C1 segment of cervical spinal cord (tissue), 14 donors: Measurements from ENCODE around the gene CCNI2.

Experiments
- DNase-seq, 14 donors: peaks; one replicate each; lab custom pipeline; 2025; lab: John Stamatoyannopoulos, UW

The CCNI2 gene

GRCh38 chr5:132764671-132765238, 17.5 kb downstream of the CCNI2 start:
- no peak for DNase-seq

- no peak for DNase-seq
Measured at GRCh38 chr5:132765311-132766019, 18.2 kb downstream of the CCNI2 start.

GRCh38 chr5:132766020-132766805, 19.0 kb downstream of the CCNI2 start:
- DNase-seq: no peak

- DNase-seq: no peak
Measured at GRCh38 chr5:132766806-132767055, 19.5 kb downstream of the CCNI2 start.

- DNase-seq: peak in 3 of 14 donors; percentile 36 to 57 (median 39)
Measured at GRCh38 chr5:132767150-132767549, 19.9 kb downstream of the CCNI2 start.

- DNase-seq: no peak
Measured at GRCh38 chr5:132768485-132768868, 21.3 kb downstream of the CCNI2 start.

GRCh38 chr5:132770476-132771159, 23.4 kb downstream of the CCNI2 start:
- peak in 3 of 14 donors; percentile 19 to 27 (median 25) for DNase-seq

- peak in 2 of 14 donors; percentile 21 to 43 for DNase-seq
Measured at GRCh38 chr5:132771503-132771998, 24.3 kb downstream of the CCNI2 start.

- peak in 5 of 14 donors; percentile 19 to 69 (median 29) for DNase-seq
Measured at GRCh38 chr5:132772291-132773070, 25.3 kb downstream of the CCNI2 start.

GRCh38 chr5:132773114-132773513, 25.9 kb downstream of the CCNI2 start:
- peak in 2 of 14 donors; percentile 19 to 24 for DNase-seq

- DNase-seq: peak in 3 of 14 donors; percentile 46 to 59 (median 52)
Measured at GRCh38 chr5:132773601-132774355, 26.6 kb downstream of the CCNI2 start.

GRCh38 chr5:132774406-132774805, 27.2 kb downstream of the CCNI2 start:
- DNase-seq: peak in 1 of 14 donors; percentile 53

GRCh38 chr5:132774896-132775295, 27.7 kb downstream of the CCNI2 start:
- DNase-seq: peak in 4 of 14 donors; percentile 20 to 50 (median 33)

GRCh38 chr5:132775476-132775961, 28.3 kb downstream of the CCNI2 start:
- peak in 1 of 14 donors; percentile 46 for DNase-seq

GRCh38 chr5:132776131-132776937, 29.1 kb downstream of the CCNI2 start:
- peak in 11 of 14 donors; percentile 35 to 83 (median 58) for DNase-seq

GRCh38 chr5:132776938-132777208, 29.6 kb downstream of the CCNI2 start:
- DNase-seq: no peak

- peak in 11 of 14 donors; percentile 34 to 82 (median 65) for DNase-seq
Measured at GRCh38 chr5:132777209-132778069, 30.2 kb downstream of the CCNI2 start, which contains the start of gene SEPTIN8. Gene SEPTIN8, minus strand, starts transcription at chr5:132777239. Its CDS starts 102 bp downstream, at chr5:132777137.

GRCh38 chr5:132778129-132778528, 30.9 kb downstream of the CCNI2 start:
- peak in 2 of 14 donors; percentile 53 to 54 for DNase-seq
